Posterior vena cava (tissue), 2 donors: ENCODE data around the gene P4HA3. TPM values are rescaled to one million over a fixed set of nuclear protein-coding genes. Genes with fewer than 3 reads are reported as not detected.
A peak's percentile ranks its signal among the peaks of the same experiment; 100 is the strongest.

ENCODE experiments used
- DNase-seq: peaks from one replicate; pipeline ENCODE4 v3.0.0-alpha.2; 2020; ENCODE audit warnings: low spot score
- intact Hi-C, 2 donors: fragments of 100-400 bp; cut with DNase I; formaldehyde crosslinking; loops; one replicate each; pipeline versions ENCODE4 v1.14.1 to v1.14.2; 2022 to 2023
- total RNA-seq, 2 donors: library from RNA; stranded (reverse); fragmentation: NEBNext Ultra II Directional; extraction: Animal tissue kit (Norgen Biotek cat#: 25700); gene quantifications; one replicate each; pipeline ENCODE4 v1.2.1, GENCODE V29; 2021
- donor health status: DM: yes; HTN: yes; CAD: no.
- donor health status: DM: yes; HTN: yes; CAD: no.

The P4HA3 gene
- total RNA-seq, 2 donors from 2014 or later: 3.3 to 5.6 TPM

DNA sequence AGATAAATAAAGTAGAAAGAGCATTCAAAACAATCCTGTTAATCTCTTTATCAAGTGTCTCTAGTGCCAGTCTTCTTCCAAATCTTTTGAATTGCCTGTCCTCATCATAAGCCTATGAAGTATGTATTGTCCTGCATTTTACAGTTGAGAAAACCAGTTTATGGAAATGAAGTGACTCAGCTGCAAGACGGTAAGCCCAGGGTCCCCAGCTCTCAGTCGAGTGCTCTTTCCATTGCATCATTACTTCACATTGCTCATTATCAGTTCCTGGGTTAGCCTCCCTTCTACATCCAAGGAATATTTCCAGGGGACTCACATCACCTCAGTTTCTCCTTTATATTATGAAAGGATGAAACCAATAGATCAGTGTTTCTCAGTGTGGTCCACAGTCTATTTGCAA lies 9.1 kb upstream of the P4HA3 start:
- intact Hi-C loops: loop anchor here in 1 of 2 donors (5.0 kb wide), 1 partner anchor 43 kb away; no protein-coding TSS in a partner anchor

GRCh38 chr11:74319139-74319816 lies 7.8 kb upstream of the P4HA3 start:
- no peak for DNase-seq
- intact Hi-C loops: no loop called here

More for the DNA sequence above, 9.1 kb upstream of the P4HA3 start:
- DNase-seq: no peak

DNA sequence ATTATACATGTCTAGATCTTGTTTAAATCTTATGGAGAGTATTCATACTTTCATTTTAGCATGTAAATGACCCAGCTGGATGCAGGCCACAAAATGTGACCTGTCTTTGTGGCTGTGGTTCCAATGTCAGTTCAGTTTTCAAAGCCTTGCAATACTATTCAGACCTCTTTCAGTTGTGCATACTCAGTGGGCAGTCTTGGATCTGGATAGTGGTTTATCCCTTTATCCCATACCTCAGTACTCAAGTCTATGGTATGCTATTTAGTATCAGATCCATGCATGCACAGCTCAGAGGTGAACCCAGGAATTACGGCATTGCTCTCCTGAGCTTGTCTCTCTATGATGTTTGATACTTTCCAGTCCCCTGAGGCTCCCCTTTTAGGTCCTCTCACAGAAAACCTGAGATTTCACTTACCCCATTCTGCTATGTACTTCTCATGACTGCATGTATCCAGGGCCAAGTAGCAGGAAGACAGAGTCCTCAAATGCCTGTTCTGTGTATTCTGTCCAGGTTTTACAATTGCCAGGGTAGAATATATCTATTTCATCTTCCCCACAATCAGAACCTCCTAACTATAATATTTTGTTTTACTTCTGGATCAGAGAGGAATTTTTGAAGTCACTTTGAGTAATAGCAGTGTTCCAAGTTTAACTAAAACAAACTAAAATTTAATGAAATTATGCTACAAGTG lies 6.9 kb upstream of the P4HA3 start:
- intact Hi-C loops: no loop called here
- no peak for DNase-seq

DNA sequence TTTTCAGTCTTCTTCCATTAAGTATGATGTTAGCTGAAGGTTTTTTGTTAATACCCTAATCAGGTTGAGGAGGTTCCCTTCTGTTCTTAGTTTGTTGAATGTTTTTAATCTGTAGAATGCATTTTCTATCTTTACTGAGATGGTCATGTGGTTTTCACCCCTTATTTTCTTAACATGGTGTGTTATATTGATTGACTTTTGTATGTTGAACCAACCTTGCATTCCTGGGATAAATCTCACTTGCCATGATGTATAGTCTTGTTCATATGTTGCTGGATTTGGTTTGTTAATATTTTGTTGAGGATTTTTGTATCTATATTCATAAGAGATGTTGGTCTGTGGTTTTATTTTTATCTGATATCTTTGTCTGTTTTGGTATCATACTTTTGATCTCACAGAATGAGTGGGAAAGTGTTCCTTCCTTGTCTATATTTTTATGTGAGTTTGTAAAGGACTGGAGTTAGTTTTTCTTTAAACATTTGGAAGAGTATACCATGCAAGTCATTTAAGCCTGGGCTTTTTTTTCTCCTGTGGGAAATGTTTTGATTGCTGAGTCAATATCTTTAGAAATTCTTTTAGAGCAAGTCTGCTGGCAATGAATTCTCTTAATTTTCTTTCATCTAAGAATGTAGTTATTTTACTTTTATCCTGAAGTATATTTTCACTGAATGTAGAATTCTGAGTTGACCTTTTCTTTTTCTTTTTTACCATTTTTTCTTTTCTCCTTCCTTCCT lies 5.5 kb upstream of the P4HA3 start:
- intact Hi-C loops: no loop called here
- DNase-seq: no peak

- no peak for DNase-seq
- intact Hi-C loops: no loop called here
These were observed 886 bp upstream of the P4HA3 start for GRCh38 chr11:74312326-74312725.

DNA sequence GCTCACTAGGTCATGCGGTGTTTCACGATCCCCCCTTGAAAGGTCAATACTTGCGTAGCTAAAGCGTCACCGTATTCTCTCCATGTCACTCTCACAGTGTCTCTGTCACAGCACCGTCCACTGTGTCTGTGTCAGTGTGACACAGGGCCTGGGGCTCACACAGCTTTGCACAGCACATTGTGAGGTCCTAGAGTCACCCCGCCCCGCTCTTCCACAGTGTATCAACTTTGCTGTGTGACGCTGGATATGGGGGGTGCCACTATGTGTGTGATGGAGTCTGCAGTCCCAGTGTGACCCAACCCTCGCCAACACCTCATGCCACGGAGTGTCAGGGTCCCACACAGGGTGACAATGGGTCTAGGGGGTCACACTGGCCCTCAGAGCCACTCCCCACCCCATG lies 583 bp downstream of the P4HA3 start:
- intact Hi-C loops: no loop called here
- DNase-seq: no peak

- no peak for DNase-seq
- intact Hi-C loops: no loop called here
These were observed 4.0 kb downstream of the P4HA3 start for GRCh38 chr11:74307434-74307833.

DNA sequence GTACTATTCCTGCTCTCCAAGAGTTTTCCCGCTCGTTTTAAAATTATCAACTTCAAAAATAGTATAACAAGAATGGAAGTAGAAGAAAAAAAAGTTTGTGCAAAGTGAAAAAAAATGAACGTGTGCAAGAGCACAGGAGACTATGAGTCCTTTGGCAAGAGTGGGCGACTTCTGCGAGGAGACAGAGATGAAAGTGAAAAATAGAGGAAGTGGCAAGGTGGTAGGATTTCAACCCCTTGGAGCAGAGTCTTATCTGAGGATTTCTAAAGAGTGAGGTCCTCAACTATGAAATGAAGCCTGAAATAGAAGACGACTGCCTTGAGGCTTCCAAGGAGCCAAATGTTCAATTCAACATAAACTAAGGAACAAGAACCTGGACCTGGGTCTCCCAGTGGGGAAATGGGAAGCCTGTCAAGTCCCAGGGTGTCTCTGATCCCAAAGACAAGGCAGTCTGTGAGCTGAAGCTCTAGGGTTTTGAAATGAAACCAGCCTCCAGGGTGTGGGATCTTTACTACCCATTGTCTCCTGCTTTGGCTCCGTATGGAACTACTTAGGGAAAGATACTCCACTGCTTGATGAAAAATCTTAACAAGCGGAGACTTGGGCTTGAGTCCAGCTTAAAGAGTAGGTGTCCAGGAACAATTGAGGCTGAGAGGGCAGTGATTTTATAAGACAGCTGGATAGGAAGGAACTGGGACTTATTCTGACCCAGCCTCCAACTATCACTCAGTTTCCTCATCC lies 4.8 kb downstream of the P4HA3 start:
- intact Hi-C loops: no loop called here
- DNase-seq: no peak

DNA sequence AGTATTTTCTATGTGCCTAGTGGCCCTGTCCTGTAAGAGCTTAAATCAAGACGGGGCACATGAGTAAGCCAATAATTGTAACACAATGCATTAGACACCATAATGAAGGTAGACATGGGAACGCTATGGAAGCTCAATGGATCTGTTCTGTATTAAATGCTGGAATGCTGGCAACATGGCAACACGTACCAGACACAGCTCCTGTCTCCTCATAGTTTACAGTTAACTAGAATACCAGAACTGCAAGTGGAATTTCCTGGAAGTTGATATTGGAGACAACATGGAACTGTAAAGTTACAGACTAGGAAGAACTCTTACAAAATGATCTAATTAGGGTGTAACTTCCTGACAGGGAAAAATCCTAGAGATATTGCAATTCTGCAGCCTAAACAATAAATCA lies 12.4 kb downstream of the P4HA3 start:
- intact Hi-C loops: no loop called here
- DNase-seq: no peak

DNA sequence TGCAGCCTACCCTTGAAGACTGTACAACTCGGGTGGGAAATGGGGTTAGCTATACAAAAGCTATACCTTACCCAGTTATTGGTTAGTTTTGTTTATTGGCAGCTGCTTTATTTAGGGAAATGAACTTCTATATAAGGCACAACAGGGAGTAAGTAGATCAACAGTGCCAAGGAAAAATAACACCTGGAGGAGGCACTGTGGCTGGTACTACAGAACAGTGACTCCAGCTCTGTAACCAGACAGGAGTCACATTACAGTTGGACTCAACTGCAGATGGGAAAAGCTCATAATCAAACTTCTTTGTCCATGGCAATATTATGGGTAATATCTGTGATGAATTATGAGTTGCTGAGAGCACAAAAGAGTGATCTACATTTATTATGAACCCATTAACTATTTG lies 14.0 kb downstream of the P4HA3 start:
- no peak for DNase-seq
- intact Hi-C loops: no loop called here

DNA sequence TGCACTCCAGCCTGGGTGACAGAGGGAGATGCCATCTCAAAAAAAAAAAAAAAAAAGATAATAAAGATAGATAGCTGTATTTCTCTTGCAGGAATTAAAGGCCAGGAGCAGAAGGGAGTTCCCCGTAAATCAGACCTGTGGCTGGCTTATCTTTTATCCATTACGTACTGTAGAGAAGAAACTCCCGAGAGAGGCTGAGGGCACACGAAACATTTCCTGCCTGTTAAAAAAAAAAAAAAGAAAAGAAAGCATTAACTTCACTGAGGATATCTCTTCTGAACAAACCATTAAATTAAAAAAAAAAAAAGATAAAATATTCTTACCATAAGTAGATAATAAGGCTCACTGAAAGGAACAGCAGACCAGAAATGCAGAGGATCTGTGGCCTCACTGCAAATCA lies 22.5 kb downstream of the P4HA3 start:
- intact Hi-C loops: no loop called here
- DNase-seq: no peak

- DNase-seq: no peak
These were observed 23.3 kb downstream of the P4HA3 start for GRCh38 chr11:74288161-74288560.

DNA sequence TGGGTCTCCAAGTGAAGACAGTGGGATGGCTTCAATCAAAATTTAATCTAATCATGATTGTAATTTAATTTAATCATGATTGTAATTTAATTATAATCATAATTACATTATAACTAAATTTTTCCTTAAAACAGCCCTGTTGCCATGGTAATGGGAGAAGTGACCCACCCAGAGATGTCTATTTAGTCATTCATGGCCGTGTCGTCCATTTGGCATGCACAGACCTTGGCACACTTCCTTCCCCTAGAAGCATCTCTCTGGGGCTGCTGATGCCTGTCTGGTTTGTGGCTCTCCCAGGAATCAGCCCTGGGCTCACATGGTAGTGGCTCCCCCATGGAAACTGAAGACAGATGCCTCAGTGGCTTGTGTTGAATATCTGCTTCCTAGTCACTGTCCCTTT lies 27.0 kb downstream of the P4HA3 start:
- intact Hi-C loops: no loop called here
- DNase-seq: no peak

More at GRCh38 chr11:74288161-74288560, 23.3 kb downstream of the P4HA3 start:
- intact Hi-C loops: no loop called here

GRCh38 chr11:74283580-74284180 lies 27.8 kb downstream of the P4HA3 start:
- DNase-seq: no peak
- intact Hi-C loops: no loop called here

DNA sequence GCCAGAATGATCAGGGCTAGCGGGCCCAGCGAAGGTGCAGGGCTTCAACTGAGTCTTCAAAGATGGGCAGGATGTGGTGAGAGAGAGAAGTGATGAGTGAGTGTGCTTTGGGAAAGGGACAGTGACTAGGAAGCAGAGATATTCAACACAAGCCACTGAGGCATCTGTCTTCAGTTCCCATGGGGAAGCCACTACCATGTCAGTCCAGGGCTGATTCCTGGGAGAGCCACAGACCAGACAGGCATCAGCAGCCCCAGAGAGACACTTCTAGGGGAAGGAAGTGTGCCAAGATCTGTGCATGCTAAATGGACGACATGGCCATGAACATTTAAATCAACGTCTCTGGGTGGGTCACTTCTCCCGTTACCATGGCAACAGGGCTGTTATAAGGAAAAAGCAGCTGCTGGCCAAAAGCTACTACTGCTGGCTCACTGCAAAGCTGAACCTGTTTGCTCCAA lies 28.5 kb downstream of the P4HA3 start:
- DNase-seq: no peak
- intact Hi-C loops: no loop called here

GRCh38 chr11:74282421-74282820 lies 29.0 kb downstream of the P4HA3 start:
- DNase-seq: no peak

DNA sequence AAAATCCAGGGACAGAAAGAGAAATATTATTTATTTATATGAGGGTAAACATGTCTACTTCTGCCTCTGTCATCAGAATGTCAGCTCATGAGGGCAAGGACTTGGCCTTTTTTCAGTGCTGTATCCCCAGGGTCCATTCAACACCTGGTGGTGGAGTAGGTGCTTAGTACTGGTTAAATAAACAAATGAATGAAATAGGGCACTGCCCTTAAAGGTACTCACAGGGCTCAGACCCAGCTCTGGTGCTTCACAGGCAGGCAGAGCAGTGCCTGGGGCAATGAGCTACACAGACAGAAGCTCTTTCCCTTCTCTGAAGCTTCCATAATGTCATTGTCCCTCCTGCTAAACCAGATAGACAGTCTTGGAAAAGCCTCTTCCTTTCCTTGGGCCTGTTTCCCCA lies 30.9 kb downstream of the P4HA3 start:
- no peak for DNase-seq
- intact Hi-C loops: no loop called here

More at GRCh38 chr11:74282421-74282820, 29.0 kb downstream of the P4HA3 start:
- intact Hi-C loops: no loop called here

- DNase-seq: no peak
- intact Hi-C loops: loop anchor here in 1 of 2 donors (5.0 kb wide), 1 partner anchor 43 kb away; no protein-coding TSS in a partner anchor
These were observed 32.2 kb downstream of the P4HA3 start for GRCh38 chr11:74279256-74279655.

GRCh38 chr11:74278721-74279161 lies 32.7 kb downstream of the P4HA3 start:
- DNase-seq: peak; percentile 96
- intact Hi-C loops: loop anchor here in 1 of 2 donors (5.0 kb wide), 1 partner anchor 44 kb away; no protein-coding TSS in a partner anchor
